ENCODE results near the gene CCDC183.
"Not testable (repeated sequence)": the region's sequence is repeated elsewhere in the genome, so short reads cannot be mapped to it uniquely, and the experiment has no call there.

Gene CCDC183

GRCh38 chr9:136793086-136793946, 2.8 kb upstream of the CCDC183 start:
- in situ Hi-C loops (cut with HindIII; ENCODE audit: low pct_ligation_motif_present, low pct_unique_long_range_greater_than_20kb, low sequenced_read_pairs): no loop called here
- no peak for DNase-seq

GRCh38 chr9:136794281-136794999, 1.7 kb upstream of the CCDC183 start:
- in situ Hi-C loops (cut with HindIII; ENCODE audit: low pct_ligation_motif_present, low pct_unique_long_range_greater_than_20kb, low sequenced_read_pairs): no loop called here
- no peak for DNase-seq

GRCh38 chr9:136795000-136795348, 1.2 kb upstream of the CCDC183 start:
- in situ Hi-C loops (cut with HindIII; ENCODE audit: low pct_ligation_motif_present, low pct_unique_long_range_greater_than_20kb, low sequenced_read_pairs): no loop called here
- DNase-seq: no peak

GRCh38 chr9:136796775-136797347, 723 bp downstream of the CCDC183 start:
- in situ Hi-C loops (cut with HindIII; ENCODE audit: low pct_ligation_motif_present, low pct_unique_long_range_greater_than_20kb, low sequenced_read_pairs): not testable (repeated sequence)

GRCh38 chr9:136798708-136799078, 2.6 kb downstream of the CCDC183 start:
- in situ Hi-C loops (cut with HindIII; ENCODE audit: low pct_ligation_motif_present, low pct_unique_long_range_greater_than_20kb, low sequenced_read_pairs): no loop called here
- no peak for DNase-seq

More at GRCh38 chr9:136796775-136797347, 723 bp downstream of the CCDC183 start:
- not testable (repeated sequence) for DNase-seq

GRCh38 chr9:136799079-136799853, 3.1 kb downstream of the CCDC183 start:
- in situ Hi-C loops (cut with HindIII; ENCODE audit: low pct_ligation_motif_present, low pct_unique_long_range_greater_than_20kb, low sequenced_read_pairs): no loop called here
- DNase-seq: no peak

- in situ Hi-C loops (cut with HindIII; ENCODE audit: low pct_ligation_motif_present, low pct_unique_long_range_greater_than_20kb, low sequenced_read_pairs): no loop called here
- DNase-seq: peak; percentile 80
These were observed 3.9 kb downstream of the CCDC183 start for GRCh38 chr9:136799854-136800657.

- DNase-seq: no peak
- in situ Hi-C loops (cut with HindIII; ENCODE audit: low pct_ligation_motif_present, low pct_unique_long_range_greater_than_20kb, low sequenced_read_pairs): no loop called here
These were observed 6.2 kb downstream of the CCDC183 start for GRCh38 chr9:136802321-136802720.

GRCh38 chr9:136803009-136803550, 6.9 kb downstream of the CCDC183 start:
- in situ Hi-C loops (cut with HindIII; ENCODE audit: low pct_ligation_motif_present, low pct_unique_long_range_greater_than_20kb, low sequenced_read_pairs); DNase-seq: not testable (repeated sequence)

GRCh38 chr9:136803551-136804508, 7.7 kb downstream of the CCDC183 start:
- DNase-seq: no peak
- in situ Hi-C loops (cut with HindIII; ENCODE audit: low pct_ligation_motif_present, low pct_unique_long_range_greater_than_20kb, low sequenced_read_pairs): no loop called here

GRCh38 chr9:136804509-136805206, 8.5 kb downstream of the CCDC183 start:
- in situ Hi-C loops (cut with HindIII; ENCODE audit: low pct_ligation_motif_present, low pct_unique_long_range_greater_than_20kb, low sequenced_read_pairs): no loop called here
- no peak for DNase-seq

- in situ Hi-C loops (cut with HindIII; ENCODE audit: low pct_ligation_motif_present, low pct_unique_long_range_greater_than_20kb, low sequenced_read_pairs): no loop called here
- DNase-seq: no peak
These were observed 9.1 kb downstream of the CCDC183 start for GRCh38 chr9:136805207-136805740.

- DNase-seq: no peak
- in situ Hi-C loops (cut with HindIII; ENCODE audit: low pct_ligation_motif_present, low pct_unique_long_range_greater_than_20kb, low sequenced_read_pairs): no loop called here
These were observed 9.9 kb downstream of the CCDC183 start for GRCh38 chr9:136806067-136806466.

GRCh38 chr9:136806631-136807201, 10.6 kb downstream of the CCDC183 start:
- DNase-seq: no peak
- in situ Hi-C loops (cut with HindIII; ENCODE audit: low pct_ligation_motif_present, low pct_unique_long_range_greater_than_20kb, low sequenced_read_pairs): no loop called here

- peak; percentile 74 for DNase-seq
- in situ Hi-C loops (cut with HindIII; ENCODE audit: low pct_ligation_motif_present, low pct_unique_long_range_greater_than_20kb, low sequenced_read_pairs): no loop called here
These were observed 11.3 kb downstream of the CCDC183 start, which contains the start of gene RABL6 for GRCh38 chr9:136807281-136808074. Gene RABL6, plus strand, starts transcription at chr9:136807948. Its CDS starts 249 bp downstream, at chr9:136808197.

All from ACHN (cell line).